NCI-H2196 (cell line): Measurements from ENCODE around the gene FAM120A.
A peak's percentile ranks its signal among the peaks of the same experiment; 100 is the strongest.
"Not testable (repeated sequence)": the region's sequence is repeated elsewhere in the genome, so short reads cannot be mapped to it uniquely, and the experiment has no call there.

ENCODE experiments used
- DNase-seq: peaks from one replicate; lab custom pipeline; 2025; ENCODE audit not compliant: unreplicated experiment; lab: John Stamatoyannopoulos, UW

The FAM120A gene

DNA sequence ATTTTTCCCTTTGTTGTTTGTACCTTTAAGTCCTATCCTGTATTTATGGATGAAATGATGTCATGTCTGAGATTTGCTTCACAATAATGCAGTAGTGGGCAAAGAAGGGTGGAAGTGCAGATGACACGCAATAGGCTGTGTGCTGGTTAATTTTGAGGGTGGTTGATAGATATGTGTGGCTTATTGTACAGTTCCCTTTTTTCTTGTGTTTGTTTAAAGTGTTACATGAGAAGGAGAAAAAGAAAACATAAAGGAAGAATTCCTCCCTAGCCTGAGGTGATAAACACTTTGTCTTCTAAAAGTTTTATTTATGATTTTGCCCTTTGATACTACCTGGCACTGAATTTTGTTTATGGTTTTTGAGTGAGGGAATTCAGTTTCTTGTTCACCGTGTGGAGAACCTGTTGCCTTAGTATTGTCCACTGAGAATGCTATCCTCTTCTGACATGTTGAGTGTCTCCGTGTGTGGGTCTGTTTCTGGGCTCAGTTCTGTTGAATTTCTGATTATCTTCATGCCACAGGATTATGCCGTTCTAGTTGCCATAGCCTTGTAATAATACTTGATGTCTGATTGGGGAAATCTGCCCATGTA lies 54.2 kb downstream of the FAM120A start:
- no peak for DNase-seq

DNA sequence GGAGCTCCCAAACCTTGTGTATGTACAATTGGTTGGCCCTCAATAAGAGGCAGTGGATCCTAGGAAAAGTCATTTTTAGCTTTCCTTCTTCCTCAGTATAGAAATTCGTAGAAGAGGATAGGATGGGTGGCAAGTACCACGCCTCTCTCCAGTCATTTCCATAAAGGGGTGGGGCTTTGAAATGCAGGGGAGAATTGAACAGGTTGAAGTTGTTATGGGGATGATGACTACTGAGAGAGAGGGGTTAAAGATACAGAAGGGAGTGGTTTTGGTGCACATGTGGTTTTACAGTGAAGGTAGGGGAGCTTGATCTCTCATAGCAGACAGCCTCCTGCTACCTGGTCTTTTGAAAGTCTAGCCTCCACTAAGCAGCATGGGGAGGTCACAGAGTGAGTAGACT lies 56.3 kb downstream of the FAM120A start:
- DNase-seq, result no peak

DNA sequence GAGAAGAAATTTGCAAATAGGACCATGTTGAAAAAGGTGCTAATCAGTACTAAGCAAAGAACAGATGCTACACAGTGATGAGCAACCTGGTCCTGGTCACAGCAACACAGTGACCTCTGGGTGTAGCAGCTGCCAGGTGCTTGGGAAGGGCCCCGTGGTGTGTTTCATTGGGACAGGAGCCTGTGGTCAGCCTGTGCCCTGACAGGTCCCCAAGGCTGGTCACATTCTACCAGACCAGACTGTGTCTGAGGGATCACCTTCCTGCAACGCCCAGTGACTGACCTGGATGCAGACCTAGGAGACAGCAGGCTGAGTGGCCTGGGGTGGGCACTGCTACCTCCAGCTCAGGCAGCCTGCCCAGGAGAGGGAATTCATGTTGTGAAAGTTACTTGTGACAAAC lies 56.7 kb downstream of the FAM120A start:
- DNase-seq, result no peak

GRCh38 chr9:93509084-93509483 lies 57.6 kb downstream of the FAM120A start:
- no peak for DNase-seq

- DNase-seq, result no peak
These were observed 58.6 kb downstream of the FAM120A start for GRCh38 chr9:93510041-93510440.

DNA sequence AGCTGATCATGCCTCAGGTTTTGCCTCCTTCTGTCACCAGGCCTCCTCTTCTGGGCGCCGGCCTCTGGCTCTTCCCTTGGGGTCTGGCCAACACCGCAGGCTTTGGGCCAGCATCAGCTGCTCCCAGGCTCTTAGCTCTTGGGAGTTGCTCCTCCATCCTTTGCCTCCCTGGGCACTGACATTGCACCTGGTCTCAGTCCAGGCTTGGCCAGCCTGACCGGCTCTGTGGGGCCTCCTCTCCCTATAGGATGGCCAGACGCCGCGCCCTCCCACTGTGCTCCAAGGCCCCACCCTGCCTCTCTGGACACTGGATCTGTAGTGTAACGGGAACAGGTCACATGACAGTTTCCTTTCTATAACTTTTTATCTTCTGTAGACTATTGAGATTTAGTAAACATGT lies 59.7 kb downstream of the FAM120A start:
- DNase-seq, result peak; percentile 87

GRCh38 chr9:93512170-93512812 lies 60.8 kb downstream of the FAM120A start:
- not testable (repeated sequence) for DNase-seq

DNA sequence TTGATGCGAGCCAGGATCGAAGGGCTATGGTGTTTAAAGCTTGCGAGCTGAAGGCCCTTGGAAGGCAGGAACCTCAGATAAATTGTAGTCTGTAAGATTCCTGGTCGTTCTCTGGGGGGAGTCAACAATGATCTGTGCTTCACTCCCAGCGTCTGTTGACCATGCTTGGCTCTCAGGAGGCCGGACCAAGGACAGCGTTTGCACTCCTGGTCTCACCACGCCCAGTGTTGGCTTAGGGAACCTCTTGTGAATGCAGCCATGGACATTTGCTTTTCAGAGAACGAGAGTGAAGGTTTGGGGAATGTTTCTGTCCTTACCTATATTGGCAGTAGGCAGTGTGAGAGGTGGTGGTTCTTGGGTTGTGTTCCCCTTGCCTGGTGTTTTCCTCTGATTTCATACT lies 62.1 kb downstream of the FAM120A start:
- DNase-seq, result no peak

DNA sequence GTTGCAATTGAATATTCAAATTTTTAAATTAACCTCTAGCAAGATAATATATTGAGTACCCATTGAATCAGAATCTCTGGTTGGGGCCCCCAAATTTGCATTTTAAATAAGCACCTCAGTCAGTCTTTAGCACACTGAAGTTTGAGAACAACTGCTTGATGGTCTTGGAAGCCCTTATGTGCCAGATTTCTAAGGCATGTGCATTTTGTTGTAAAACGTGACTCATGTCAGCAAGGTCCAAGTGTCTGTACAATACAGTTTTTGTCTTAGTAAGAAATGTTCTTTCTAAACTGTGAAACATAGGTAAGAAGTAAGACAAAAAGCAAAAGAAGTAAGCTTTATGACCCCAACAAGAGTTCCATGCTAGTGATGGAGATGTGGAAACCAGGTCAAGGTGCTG lies 65.8 kb downstream of the FAM120A start:
- no peak for DNase-seq

DNA sequence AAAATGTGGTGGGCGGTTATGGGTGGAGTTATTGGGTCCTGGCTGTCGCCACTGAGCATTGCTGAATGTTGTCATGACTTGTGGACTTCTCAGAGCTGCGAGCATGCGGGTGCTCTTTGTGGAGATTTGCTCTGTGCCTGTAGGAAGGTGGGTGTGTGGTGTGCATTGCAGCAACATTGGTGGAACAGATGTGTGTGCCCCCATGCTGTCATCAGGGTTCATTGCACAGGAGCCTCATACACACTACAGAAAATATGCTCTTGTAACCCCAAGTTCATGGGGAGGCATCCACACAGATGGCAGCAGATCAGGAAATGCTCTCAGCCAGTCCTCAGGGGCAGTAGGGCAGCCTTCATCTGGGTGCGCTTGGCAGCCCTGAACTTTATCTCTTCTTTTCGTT lies 69.0 kb downstream of the FAM120A start:
- no peak for DNase-seq

- DNase-seq, result no peak
These were observed 71.3 kb downstream of the FAM120A start for GRCh38 chr9:93522736-93523135.

DNA sequence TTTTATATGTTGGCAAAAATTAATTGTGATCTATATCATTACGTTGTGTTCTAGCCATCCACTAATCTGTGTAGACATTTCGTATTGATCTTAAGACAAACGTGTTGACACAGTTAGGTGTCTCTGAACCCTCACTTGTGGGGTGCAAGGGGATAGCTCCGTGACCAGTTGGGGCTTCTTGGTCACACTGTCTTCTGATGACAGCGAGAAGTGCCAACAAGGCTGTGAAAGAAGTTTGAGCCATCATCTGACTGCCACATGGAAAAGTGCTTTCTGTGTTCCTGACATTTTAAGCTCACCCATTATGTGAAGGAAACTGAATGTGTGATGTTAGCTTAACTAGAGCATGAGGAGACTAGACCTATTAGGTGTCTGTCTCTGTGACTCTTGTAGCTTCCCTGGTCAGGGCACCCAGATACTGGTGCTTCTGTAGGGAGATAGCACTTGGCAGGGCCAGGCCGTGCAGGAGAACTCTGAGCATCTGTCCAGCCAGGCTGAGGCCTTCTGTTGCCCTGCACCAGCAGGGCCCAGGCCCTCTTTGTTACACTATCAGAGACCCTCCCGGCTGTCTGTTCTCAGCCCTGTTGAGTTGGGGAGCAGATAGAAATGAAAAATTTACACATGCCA lies 72.1 kb downstream of the FAM120A start:
- DNase-seq, result no peak

DNA sequence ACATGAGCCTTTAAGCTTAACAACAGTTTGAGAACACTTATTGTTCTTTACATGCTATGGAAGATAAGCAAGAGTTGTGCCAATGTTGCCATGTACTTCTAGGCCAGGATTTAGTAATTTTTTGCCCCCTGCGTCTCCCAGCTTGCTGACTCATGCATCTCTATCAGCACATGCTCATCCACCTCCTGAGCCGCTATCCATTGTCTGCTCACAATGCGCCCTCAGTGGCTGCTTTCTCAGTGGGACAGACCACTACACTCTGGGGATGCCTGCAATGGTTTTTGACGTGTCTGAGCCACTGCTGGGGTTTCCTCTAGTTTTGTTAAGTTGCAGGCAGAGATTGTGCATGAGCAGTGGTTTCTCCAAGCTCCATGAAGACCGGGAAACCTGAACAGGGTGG lies 74.0 kb downstream of the FAM120A start:
- no peak for DNase-seq

GRCh38 chr9:93531374-93531773 lies 79.9 kb downstream of the FAM120A start:
- no peak for DNase-seq

DNA sequence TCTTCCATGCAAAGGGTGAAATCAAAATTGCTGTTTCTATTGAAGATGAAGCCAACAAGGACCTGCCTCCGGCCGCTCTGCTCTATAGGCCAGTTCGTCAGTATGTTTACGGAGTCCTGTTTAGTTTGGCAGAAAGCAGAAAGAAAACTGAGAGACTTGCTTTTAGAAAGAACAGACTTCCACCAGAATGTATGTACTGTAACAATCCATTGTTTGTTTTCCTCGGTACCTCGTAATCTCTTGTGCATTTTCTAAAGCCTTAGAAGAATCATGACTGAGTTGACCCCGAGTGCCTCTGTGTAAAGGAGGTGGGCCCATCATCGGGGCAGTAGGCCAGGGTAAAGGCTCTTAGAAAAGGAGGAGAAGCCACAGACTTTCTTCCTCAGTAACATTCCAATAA lies 80.7 kb downstream of the FAM120A start:
- no peak for DNase-seq

DNA sequence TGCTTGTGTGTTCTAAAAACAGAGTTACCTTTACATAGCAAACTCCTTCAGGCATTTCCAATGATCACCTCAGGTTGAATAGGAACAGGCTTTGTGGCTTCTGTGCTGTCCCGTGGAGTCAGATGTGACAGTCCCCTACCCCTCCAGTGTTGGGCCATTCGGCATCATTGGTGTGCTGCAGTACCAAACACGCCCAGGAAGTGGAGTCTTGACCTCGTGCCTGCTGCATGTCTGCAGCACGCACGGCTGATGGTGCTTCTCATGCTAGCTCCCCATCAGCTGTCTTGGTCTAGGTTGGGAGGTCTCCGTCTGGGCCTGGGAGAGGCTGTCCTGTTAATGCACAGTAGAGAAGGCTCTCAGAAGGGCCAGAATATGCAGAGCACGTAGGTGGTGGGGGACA lies 82.4 kb downstream of the FAM120A start:
- no peak for DNase-seq

DNA sequence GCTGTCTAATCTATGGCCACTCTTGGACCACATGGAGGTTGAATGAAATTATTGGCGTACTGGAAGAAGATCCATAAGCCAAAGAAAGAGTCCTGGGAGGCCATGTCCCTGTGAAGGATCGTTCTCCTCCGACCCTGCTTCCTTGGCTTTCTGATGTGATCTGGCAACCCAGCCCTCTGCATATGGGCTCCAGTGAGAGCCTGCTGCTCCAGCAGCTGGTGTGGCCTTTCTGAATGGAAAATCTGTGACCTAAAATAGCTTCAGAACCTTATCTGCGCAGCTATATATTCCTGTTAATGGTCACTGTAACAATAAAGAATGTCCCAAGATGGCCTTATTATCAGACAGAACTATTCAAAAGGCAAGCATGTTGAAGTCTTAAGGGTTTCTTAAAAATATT lies 84.7 kb downstream of the FAM120A start:
- DNase-seq, result no peak

DNA sequence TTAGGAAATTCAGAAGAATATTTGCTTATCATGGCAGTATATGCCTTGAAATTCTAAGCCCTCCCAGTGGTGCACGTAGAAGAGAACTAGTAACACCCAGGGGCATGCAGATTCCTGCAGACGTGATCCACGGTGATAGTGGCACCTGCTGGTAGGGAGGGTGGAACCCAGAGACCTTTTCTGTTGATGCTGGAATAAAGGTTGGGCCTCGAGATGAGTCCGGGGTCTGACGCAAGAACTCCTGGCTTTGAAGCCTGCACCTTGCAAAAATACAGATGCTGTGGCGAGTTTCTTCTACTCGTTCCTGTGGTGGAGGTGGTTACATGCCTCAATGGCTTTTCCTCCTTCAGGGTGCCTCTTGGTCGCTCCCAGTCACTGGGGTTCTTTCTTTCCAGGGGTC lies 85.4 kb downstream of the FAM120A start:
- no peak for DNase-seq

DNA sequence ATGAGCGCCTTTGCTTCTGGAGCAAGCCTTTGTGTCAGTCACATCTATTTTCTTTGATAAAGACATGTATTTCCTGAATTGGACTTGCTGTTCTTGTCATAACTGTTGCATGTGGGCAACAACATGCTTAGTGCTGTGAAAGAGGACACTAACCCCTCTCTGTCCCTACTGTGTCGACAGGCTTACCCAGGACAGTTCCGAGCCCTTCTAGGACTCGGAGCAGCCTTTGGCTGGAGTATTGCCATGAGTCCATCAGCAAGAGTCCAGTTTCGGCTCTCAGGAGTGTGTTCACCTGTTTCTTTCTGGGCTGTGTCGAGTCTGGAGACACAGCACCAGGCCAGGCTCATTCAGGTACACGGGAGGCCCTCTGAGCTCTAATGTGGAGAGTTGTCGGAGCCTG lies 88.8 kb downstream of the FAM120A start:
- no peak for DNase-seq

- no peak for DNase-seq
These were observed 89.5 kb downstream of the FAM120A start for GRCh38 chr9:93541005-93541404.

DNA sequence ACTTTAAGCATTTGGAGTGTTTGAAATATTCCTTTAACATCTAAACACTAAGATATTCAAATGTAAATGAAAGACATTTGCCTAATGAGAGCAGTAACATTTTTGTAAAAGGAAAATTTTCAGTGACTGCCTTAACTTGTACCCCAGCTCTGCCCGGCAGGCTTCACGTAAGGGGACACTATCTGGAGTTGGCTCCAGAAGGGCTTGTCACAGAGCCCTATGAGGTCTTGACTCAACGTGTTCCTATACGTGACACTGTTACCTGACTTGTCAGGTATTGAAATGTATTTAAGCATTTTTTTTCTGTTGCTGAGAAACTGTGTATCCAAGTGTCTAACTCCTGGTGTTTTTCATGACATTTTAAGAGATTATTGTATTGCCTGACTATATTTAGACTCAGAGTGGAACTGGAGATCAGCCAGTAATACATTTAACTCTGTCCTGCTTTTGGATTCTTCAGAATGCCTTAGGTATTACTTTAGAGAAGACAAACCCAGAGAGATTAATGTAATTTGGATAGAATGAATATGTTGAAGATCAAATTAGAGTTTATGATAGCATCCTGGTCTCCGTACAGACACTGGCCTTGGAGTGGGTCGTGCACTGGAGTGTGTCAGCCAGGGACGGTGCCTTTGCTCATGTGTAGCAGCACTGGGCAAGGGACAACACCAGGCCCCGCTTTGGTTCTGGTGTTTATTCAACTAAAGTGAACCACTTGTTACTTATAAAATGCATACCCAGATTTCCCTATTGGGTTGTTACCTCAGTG lies 90.3 kb downstream of the FAM120A start:
- DNase-seq, result no peak

DNA sequence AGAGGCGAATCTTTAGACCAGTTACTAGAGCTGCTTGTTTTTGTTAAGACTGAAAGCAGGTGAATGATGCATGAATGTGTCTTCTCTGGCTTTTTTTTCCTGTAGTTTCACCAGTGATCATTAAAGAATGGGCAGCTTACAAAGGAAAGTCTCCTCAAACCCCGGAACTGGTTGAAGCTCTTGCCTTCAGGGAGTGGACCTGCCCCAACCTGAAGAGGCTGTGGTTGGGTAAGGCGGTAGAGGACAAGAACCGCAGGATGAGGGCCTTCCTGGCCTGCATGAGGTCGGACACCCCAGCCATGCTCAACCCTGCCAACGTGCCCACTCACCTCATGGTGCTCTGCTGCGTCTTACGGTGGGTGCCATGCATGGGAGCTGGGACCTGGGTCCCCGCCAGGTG lies 91.6 kb downstream of the FAM120A start:
- DNase-seq, result no peak
